Colonic mucosa (tissue), 4 donors: ENCODE data around the gene GSTCD. TPM values are rescaled to one million over a fixed set of nuclear protein-coding genes. Genes with fewer than 3 reads are reported as not detected.
"Not testable (repeated sequence)": the region's sequence is repeated elsewhere in the genome, so short reads cannot be mapped to it uniquely, and the experiment has no call there.

Source experiments
- DNase-seq: peaks from one replicate; pipeline ENCODE4 v3.0.0-alpha.2; 2020
- H3K27ac ChIP-seq: fragments of 200-600 bp; one replicate; pipeline ENCODE4 v1.8.0; 2021
- H3K27me3 ChIP-seq: fragments of 200-600 bp; one replicate; pipeline ENCODE4 v1.8.0; 2021
- H3K36me3 ChIP-seq: fragments of 200-600 bp; one replicate; pipeline ENCODE4 v1.8.0; 2021
- H3K4me1 ChIP-seq: fragments of 200-600 bp; one replicate; pipeline ENCODE4 v1.8.0; 2021; ENCODE audit warnings: mild to moderate bottlenecking
- H3K4me3 ChIP-seq: fragments of 200-600 bp; one replicate; pipeline ENCODE4 v1.8.0; 2021
- H3K9ac ChIP-seq, 2 donors: one replicate each; pipeline ENCODE4 v1.7.0; 2013; ENCODE audit warnings: control low read depth in 2 of 2, low read depth in 2 of 2, low read length in 2 of 2
- H3K9me3 ChIP-seq: fragments of 200-600 bp; one replicate; pipeline ENCODE4 v1.8.0; 2021
- CTCF ChIP-seq: fragments of 200-600 bp; IDR thresholded peaks from one replicate; pipeline ENCODE4 v1.8.0; 2022; ENCODE audit warnings: antibody characterized with exemption, mild to moderate bottlenecking
- intact Hi-C: fragments of 100-400 bp; cut with DNase I; formaldehyde crosslinking; loops from one replicate; pipeline ENCODE4 v1.14.1; 2022
- total RNA-seq, 2 donors: library from RNA; stranded (reverse); fragmentation: NEBNext Ultra II Directional in 1 of 2; extraction: Animal tissue kit (Norgen Biotek cat#: 25700) in 1 of 2; gene quantifications; one replicate each; pipeline ENCODE4 v1.2.1, GENCODE V29; 2021
- donor health status: healthy.
- donor health status: DM: no; HTN: no; CAD: no.
- donor health status: DM: no; HTN: no; CAD: no.

The GSTCD gene
- total RNA-seq, 2 donors from 2014 or later = 9.0 to 17.5 TPM

- no peak overlapping the region for H3K27ac ChIP-seq
- H3K36me3 ChIP-seq = no peaks in the 10 kb centered on the region
- no peaks in the 10 kb centered on the region for H3K9me3 ChIP-seq
- H3K4me3 ChIP-seq = no peak overlapping the region
- DNase-seq = no peak
- no peaks in the 10 kb centered on the region for H3K4me1 ChIP-seq
- intact Hi-C loops = loop anchor here (10.0 kb wide), 1 partner anchor 569 kb away; the partner anchor contains the start of gene TET2
- no peak for TF ChIP-seq CTCF
- H3K9ac ChIP-seq = no peak overlapping the region
- H3K27me3 ChIP-seq = no peaks in the 10 kb centered on the region
These were observed 5.5 kb downstream of the GSTCD start for GRCh38 chr4:105714071-105714521.

- intact Hi-C loops = loop anchor here (10.0 kb wide), 1 partner anchor 570 kb away; the partner anchor contains the start of gene TET2
- no peaks in the 10 kb centered on the region for H3K9me3 ChIP-seq
- no peaks in the 10 kb centered on the region for H3K4me1 ChIP-seq
- H3K4me3 ChIP-seq = no peak overlapping the region
- H3K9ac ChIP-seq = no peak overlapping the region
- H3K27ac ChIP-seq = no peak overlapping the region
- no peak for TF ChIP-seq CTCF
- no peak for DNase-seq
- H3K36me3 ChIP-seq = no peaks in the 10 kb centered on the region
- no peaks in the 10 kb centered on the region for H3K27me3 ChIP-seq
These were observed 6.3 kb downstream of the GSTCD start for GRCh38 chr4:105714932-105715331.

- intact Hi-C loops = loop anchor here (10.0 kb wide), 1 partner anchor 571 kb away; the partner anchor contains the start of gene TET2
- no peaks in the 10 kb centered on the region for H3K36me3 ChIP-seq
- no peak overlapping the region for H3K4me3 ChIP-seq
- H3K9me3 ChIP-seq = no peaks in the 10 kb centered on the region
- TF ChIP-seq CTCF = peak; percentile 38
- DNase-seq = no peak
- H3K27me3 ChIP-seq = no peaks in the 10 kb centered on the region
- H3K4me1 ChIP-seq = no peaks in the 10 kb centered on the region
- H3K9ac ChIP-seq = no peak overlapping the region
- no peak overlapping the region for H3K27ac ChIP-seq
These were observed 7.2 kb downstream of the GSTCD start for GRCh38 chr4:105715692-105716278.

GRCh38 chr4:105719204-105719603 is 10.6 kb downstream of the GSTCD start:
- H3K4me1 ChIP-seq = no peaks in the 10 kb centered on the region
- intact Hi-C loops = loop anchor here (10.0 kb wide), 1 partner anchor 574 kb away; the partner anchor contains the start of gene TET2
- TF ChIP-seq CTCF = no peak
- H3K36me3 ChIP-seq = no peaks in the 10 kb centered on the region
- no peak overlapping the region for H3K27ac ChIP-seq
- H3K27me3 ChIP-seq = no peaks in the 10 kb centered on the region
- H3K9me3 ChIP-seq = no peaks in the 10 kb centered on the region
- no peak for DNase-seq
- H3K9ac ChIP-seq = no peak overlapping the region
- H3K4me3 ChIP-seq = no peak overlapping the region

GRCh38 chr4:105725623-105726022 is 17.0 kb downstream of the GSTCD start:
- no peaks in the 10 kb centered on the region for H3K4me1 ChIP-seq
- intact Hi-C loops = loop anchor here (10.0 kb wide), 1 partner anchor 469 kb away; no protein-coding TSS in a partner anchor
- no peaks in the 10 kb centered on the region for H3K27me3 ChIP-seq
- H3K36me3 ChIP-seq = no peaks in the 10 kb centered on the region
- DNase-seq = no peak
- H3K4me3 ChIP-seq = no peak overlapping the region
- TF ChIP-seq CTCF = no peak
- no peaks in the 10 kb centered on the region for H3K9me3 ChIP-seq
- H3K27ac ChIP-seq = no peak overlapping the region
- no peak overlapping the region for H3K9ac ChIP-seq

GRCh38 chr4:105729895-105730294 is 21.3 kb downstream of the GSTCD start:
- H3K27me3 ChIP-seq, H3K36me3 ChIP-seq, H3K4me1 ChIP-seq, H3K4me3 ChIP-seq, DNase-seq, H3K9ac ChIP-seq, H3K9me3 ChIP-seq, H3K27ac ChIP-seq: not testable (repeated sequence)
- intact Hi-C loops = loop anchor here (10.0 kb wide), 1 partner anchor 465 kb away; no protein-coding TSS in a partner anchor

- H3K9ac ChIP-seq = not testable (repeated sequence)
These were observed 26.6 kb downstream of the GSTCD start for GRCh38 chr4:105735217-105735616.

More at GRCh38 chr4:105735217-105735616, 26.6 kb downstream of the GSTCD start:
- H3K4me3 ChIP-seq, H3K27ac ChIP-seq, H3K4me1 ChIP-seq, DNase-seq, H3K27me3 ChIP-seq, H3K36me3 ChIP-seq, intact Hi-C loops, H3K9me3 ChIP-seq: not testable (repeated sequence)
